A673 (cell line): ENCODE results near the gene CERS2. TPM values are rescaled to one million over a fixed set of nuclear protein-coding genes. Genes with fewer than 3 reads are reported as not detected.

ENCODE experiments used
- BruUV-seq: library from RNA; stranded (reverse); fragments of 400-500 nt; replicated peaks from 2 replicates; lab custom pipeline; 2021; lab: Mats Ljungman, UMichigan
- CTCF ChIA-PET: fragments of 300-600 bp; sonication (Branson Sonifier 250); formaldehyde crosslinking; loops from one replicate; lab custom pipeline; 2022; ENCODE audit warnings: antibody characterized with exemption; lab: Charles Lee
- POLR2A ChIA-PET: fragments of 300-600 bp; sonication (Branson Sonifier 250); formaldehyde crosslinking; loops from one replicate; lab custom pipeline; 2022; ENCODE audit warnings: antibody characterized with exemption; ENCODE audit not compliant: low non-redundant PET; lab: Charles Lee
- DNase-seq: peaks from one replicate; pipeline ENCODE4 v3.0.0-alpha.2; 2015; ENCODE audit warnings: low spot score
- H3K27ac ChIP-seq: fragments of 200-600 bp; sonication (generic); 2 replicates; pipeline ENCODE4 v1.5.1; 2016; ENCODE audit warnings: mixed run types, low read depth, mild to moderate bottlenecking, mixed read lengths, antibody characterized with exemption, low read length; ENCODE audit not compliant: poor library complexity, severe bottlenecking
- H3K27me3 ChIP-seq: fragments of 200-600 bp; sonication (generic); replicated peaks from 2 replicates; pipeline ENCODE4 v1.6.1; 2017; ENCODE audit warnings: mixed run types, low read depth, mild to moderate bottlenecking, mixed read lengths, antibody characterized with exemption, low read length; ENCODE audit not compliant: insufficient read depth, poor library complexity
- H3K36me3 ChIP-seq: fragments of 200-600 bp; sonication (generic); 2 replicates; pipeline ENCODE4 v1.6.1; 2016; ENCODE audit warnings: mixed run types, mild to moderate bottlenecking, mixed read lengths, antibody characterized with exemption, low read length; ENCODE audit not compliant: insufficient read depth, poor library complexity, severe bottlenecking
- H3K4me1 ChIP-seq: fragments of 200-600 bp; sonication (generic); 2 replicates; pipeline ENCODE4 v1.6.1; 2017; ENCODE audit warnings: mixed run types, mild to moderate bottlenecking, mixed read lengths, antibody characterized with exemption, low read length; ENCODE audit not compliant: insufficient read depth, poor library complexity, severe bottlenecking
- H3K4me3 ChIP-seq: fragments of 200-600 bp; sonication (generic); 2 replicates; pipeline ENCODE4 v1.5.1; 2016; ENCODE audit warnings: low read depth, mixed run types, mild to moderate bottlenecking, mixed read lengths, low read length; ENCODE audit not compliant: poor library complexity, severe bottlenecking
- H3K9me3 ChIP-seq: fragments of 200-600 bp; sonication (generic); 2 replicates; pipeline ENCODE4 v1.6.1; 2016; ENCODE audit warnings: mixed run types, low read depth, mild to moderate bottlenecking, mixed read lengths, antibody characterized with exemption, low read length; ENCODE audit not compliant: poor library complexity, severe bottlenecking
- CTCF ChIP-seq: fragments of 300-800, 200-600 bp; sonication (generic); conservative IDR thresholded peaks from 2 replicates; pipeline ENCODE4 v1.5.1; 2017; ENCODE audit warnings: low read depth, mild to moderate bottlenecking, antibody characterized with exemption, low read length, moderate library complexity, mixed read lengths
- EZH2 ChIP-seq: fragments of 200-600 bp; sonication (generic); IDR thresholded peaks from 2 replicates; pipeline ENCODE4 v1.6.1; 2017; ENCODE audit warnings: borderline replicate concordance, low read depth, mild to moderate bottlenecking, mixed read lengths, antibody characterized with exemption, low read length; ENCODE audit not compliant: poor library complexity, severe bottlenecking
- intact Hi-C: fragments of 100-400 bp; cut with micrococcal nuclease; formaldehyde crosslinking; loops from one replicate; pipeline ENCODE4 v1.10.0; 2022; ENCODE audit not compliant: unreplicated experiment
- total RNA-seq: library from RNA; stranded (reverse); gene quantifications from 2 replicates; pipeline ENCODE4 v1.2.3, GENCODE V29; 2021

The CERS2 gene
- total RNA-seq, 1 experiment from 2014 or later: 239 TPM

- H3K9me3 ChIP-seq: no peaks in the 10 kb centered on the region
- ChIA-PET CTCF (interaction anchor here (0.6 kb wide), 1 partner anchor 157 kb away, joined by 3 read pairs; no protein-coding TSS in a partner anchor), POLR2A (no interaction called here)
Measured at GRCh38 chr1:150926097-150926741, 48.4 kb downstream of the CERS2 start, which contains the start of gene SETDB1. TSS of gene SETDB1 (plus strand) at chr1:150926363. CDS start at chr1:150927715, 1,352 bp downstream.

GRCh38 chr1:150925080-150925479, 49.6 kb downstream of the CERS2 start:
- no peak overlapping the region for H3K27ac ChIP-seq

More at GRCh38 chr1:150926097-150926741, 48.4 kb downstream of the CERS2 start, which contains the start of gene SETDB1:
- Histone ChIP-seq H3K4me1 (peaks cover 5% of the 10 kb centered on the region), H3K27me3 (no peaks in the 10 kb centered on the region), H3K4me3 (peak within 1 kb of the TSS; percentile 70), H3K27ac (peak within 1 kb of the TSS; percentile 91), H3K36me3 (peaks cover 35% of the 10 kb centered on the region)
- intact Hi-C loops: loop anchor here (10.0 kb wide), 1 partner anchor 301 kb away; the partner anchor contains the start of gene ENSA
- no TSS peak for BruUV-seq
- DNase-seq: peak; percentile 99
- TF ChIP-seq EZH2 (no peak), CTCF (no peak; the same call in 1 of the 2 replicates)

GRCh38 chr1:150922519-150922975, 52.1 kb downstream of the CERS2 start:
- DNase-seq: peak; percentile 85
- Histone ChIP-seq H3K36me3 (no peaks in the 10 kb centered on the region), H3K4me1 (peaks cover 5% of the 10 kb centered on the region), H3K4me3 (no peak overlapping the region), H3K27me3 (no peaks in the 10 kb centered on the region), H3K27ac (no peak overlapping the region), H3K9me3 (no peaks in the 10 kb centered on the region)
- TF ChIP-seq CTCF (peak; percentile 82), EZH2 (no peak)
- BruUV-seq: no TSS peak
- CTCF ChIA-PET: interaction anchor here (0.6 to 1.4 kb wide), 4 partner anchors 14 to 361 kb away, joined by 3 to 4 read pairs (median 3); partner anchors contain the start of gene ENSA
- intact Hi-C loops: loop anchor here (10.0 kb wide), 1 partner anchor 298 kb away; the partner anchor contains the start of gene ENSA
- POLR2A ChIA-PET: interaction anchor here (0.6 kb wide), 1 partner anchor 344 kb away, joined by 7 read pairs; no protein-coding TSS in a partner anchor

More at GRCh38 chr1:150925080-150925479, 49.6 kb downstream of the CERS2 start:
- BruUV-seq: no TSS peak
- no peak for DNase-seq
- intact Hi-C loops: loop anchor here (10.0 kb wide), 1 partner anchor 300 kb away; the partner anchor contains the start of gene ENSA
- ChIA-PET POLR2A (no interaction called here), CTCF (no interaction called here)
- Histone ChIP-seq H3K4me1 (peaks cover 5% of the 10 kb centered on the region), H3K9me3 (no peaks in the 10 kb centered on the region), H3K36me3 (peaks cover 23% of the 10 kb centered on the region), H3K4me3 (no peak overlapping the region), H3K27me3 (no peaks in the 10 kb centered on the region)
- TF ChIP-seq CTCF (no peak), EZH2 (no peak)
